Measurements from ENCODE around the gene OSBPL3. TPM values are rescaled to one million over a fixed set of nuclear protein-coding genes. Genes with fewer than 3 reads are reported as not detected.

OSBPL3 gene
- total RNA-seq, 1 experiment from 2014 or later = 8.6 TPM

DNA sequence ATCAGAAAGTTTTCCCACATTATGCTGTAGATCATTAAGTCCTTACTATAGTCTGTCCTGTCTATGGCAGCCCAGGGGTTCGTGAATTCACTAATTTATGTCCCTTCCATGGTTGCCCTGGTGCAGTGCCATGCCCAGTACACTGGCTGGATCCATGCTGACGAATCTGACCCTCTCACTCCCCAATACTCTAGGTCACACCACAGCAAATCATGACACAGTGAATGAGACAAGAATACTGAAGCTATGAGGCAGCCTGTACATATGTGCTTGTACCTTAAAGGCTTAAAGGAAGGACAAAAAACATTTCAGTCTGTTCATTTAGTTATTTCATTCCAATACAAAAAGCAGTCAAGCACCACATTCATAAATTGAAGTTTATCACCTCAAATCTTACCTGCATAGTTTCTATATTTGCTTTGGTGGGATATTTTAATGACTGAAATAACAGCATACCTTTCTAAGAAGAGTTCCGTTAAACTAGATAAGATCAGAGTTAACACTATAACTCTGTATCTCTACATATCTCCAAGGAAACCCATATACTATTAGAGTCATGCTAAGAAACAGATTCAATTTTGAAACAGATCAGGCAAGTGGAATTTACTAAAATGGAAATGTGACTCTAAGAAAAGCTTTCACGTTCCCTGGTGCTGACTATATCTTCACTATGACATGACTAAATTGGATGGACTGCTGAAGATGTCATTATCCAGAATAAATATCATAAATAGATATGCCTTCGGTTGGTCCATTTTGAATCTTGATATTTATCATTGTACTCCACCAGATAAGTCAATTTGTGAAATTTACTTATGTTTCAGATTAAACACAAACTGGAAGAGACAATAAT lies 36.7 kb downstream of the OSBPL3 start:
- Histone ChIP-seq H3K9ac (ENCODE audit: extremely low read depth, insufficient read length, low read length) (no peak overlapping the region), H2AK5ac (ENCODE audit: insufficient read length, low read length) (no peak overlapping the region)

More for the DNA sequence above, 36.7 kb downstream of the OSBPL3 start:
- H3K79me1 ChIP-seq (ENCODE audit: insufficient read depth, low read depth, low read length, poor library complexity, severe bottlenecking) = no peaks in the 10 kb centered on the region
- DNase-seq = no peak
- H3K4me2 ChIP-seq (ENCODE audit: insufficient read depth, insufficient read length, low read length) = no peak overlapping the region
- H2BK20ac ChIP-seq (ENCODE audit: low read depth, low read length, poor library complexity, severe bottlenecking) = no peak overlapping the region
- Mint-ChIP-seq H3K9me3 (no peaks in the 10 kb centered on the region), H3K36me3 (ENCODE audit: insufficient read depth in 1 of 3, low read depth in 3 of 3) (no peaks in the 10 kb centered on the region; a peak in 2 of 7 replicates), H3K4me3 (no peak overlapping the region), H3K4me1 (peaks cover 24 to 27% of the 10 kb centered on the region in 2 experiments), H3K27ac (no peak overlapping the region), H3K27me3 (ENCODE audit: low read depth) (no peaks in the 10 kb centered on the region)
- TF ChIP-seq CTCF (conservative IDR thresholded peaks at IDR 0.05) = no peak
- no peak overlapping the region for H4K91ac ChIP-seq (ENCODE audit: insufficient read length, low read depth, low read length)
- no peak overlapping the region for H3K4ac ChIP-seq (ENCODE audit: low read depth, low read length)
- WGBS (ENCODE audit: extremely low coverage, insufficient read length, low lambda C conversion rate) = no CpG with 5 or more reads among the region's 5 CpGs
- no peak overlapping the region for H4K8ac ChIP-seq (replicated peaks; ENCODE audit: insufficient read length, low read depth, low read length)
- H3K14ac ChIP-seq (ENCODE audit: insufficient read depth, low read length) = no peak overlapping the region
- H3K18ac ChIP-seq (ENCODE audit: insufficient read length, low read depth, low read length) = no peak overlapping the region
- H3K27me3 ChIP-seq (ENCODE audit: insufficient read depth, low read length) = no peaks in the 10 kb centered on the region
- H3T11ph ChIP-seq (ENCODE audit: low read length) = no peak overlapping the region
- no peak overlapping the region for H3K27ac ChIP-seq (ENCODE audit: insufficient read length, low read depth, low read length)
- no peak overlapping the region for H2BK5ac ChIP-seq (ENCODE audit: insufficient read length, low read length)
- no peak overlapping the region for H4K5ac ChIP-seq (ENCODE audit: insufficient read length, low read depth, low read length)
- no peak overlapping the region for H3K56ac ChIP-seq (ENCODE audit: insufficient read length, low read depth, low read length)
- no peak overlapping the region for H2BK15ac ChIP-seq (ENCODE audit: low read depth, low read length)
- H3K23me2 ChIP-seq (ENCODE audit: insufficient read length, low read depth, low read length, poor library complexity, severe bottlenecking) = no peaks in the 10 kb centered on the region
- peaks cover 2% of the 10 kb centered on the region; the same call in 1 of the 2 replicates for H3K79me2 ChIP-seq (ENCODE audit: insufficient read depth, low read length)
- H2BK120ac ChIP-seq (ENCODE audit: low read depth, low read length, poor library complexity, severe bottlenecking) = no peak overlapping the region
- H3K9me3 ChIP-seq (ENCODE audit: control insufficient read depth, low read depth, low read length) = no peaks in the 10 kb centered on the region
- no peak overlapping the region for H2BK12ac ChIP-seq (ENCODE audit: insufficient read length, low read depth, low read length)
- no peaks in the 10 kb centered on the region for H4K20me1 ChIP-seq (ENCODE audit: control insufficient read depth, insufficient read depth, insufficient read length)
- H3K23ac ChIP-seq (ENCODE audit: insufficient read length, low read depth, low read length) = no peak overlapping the region
- H2AFZ ChIP-seq (ENCODE audit: low read length) = no peak overlapping the region
- no peaks in the 10 kb centered on the region for H3K4me1 ChIP-seq (ENCODE audit: insufficient read depth, low read length)

All from H9 (cell line).